NCI-H510A (cell line): ENCODE results near the gene TGM2.

ENCODE experiments used
- DNase-seq: peaks from one replicate; lab custom pipeline; 2025; lab: John Stamatoyannopoulos, UW

The TGM2 gene

DNA sequence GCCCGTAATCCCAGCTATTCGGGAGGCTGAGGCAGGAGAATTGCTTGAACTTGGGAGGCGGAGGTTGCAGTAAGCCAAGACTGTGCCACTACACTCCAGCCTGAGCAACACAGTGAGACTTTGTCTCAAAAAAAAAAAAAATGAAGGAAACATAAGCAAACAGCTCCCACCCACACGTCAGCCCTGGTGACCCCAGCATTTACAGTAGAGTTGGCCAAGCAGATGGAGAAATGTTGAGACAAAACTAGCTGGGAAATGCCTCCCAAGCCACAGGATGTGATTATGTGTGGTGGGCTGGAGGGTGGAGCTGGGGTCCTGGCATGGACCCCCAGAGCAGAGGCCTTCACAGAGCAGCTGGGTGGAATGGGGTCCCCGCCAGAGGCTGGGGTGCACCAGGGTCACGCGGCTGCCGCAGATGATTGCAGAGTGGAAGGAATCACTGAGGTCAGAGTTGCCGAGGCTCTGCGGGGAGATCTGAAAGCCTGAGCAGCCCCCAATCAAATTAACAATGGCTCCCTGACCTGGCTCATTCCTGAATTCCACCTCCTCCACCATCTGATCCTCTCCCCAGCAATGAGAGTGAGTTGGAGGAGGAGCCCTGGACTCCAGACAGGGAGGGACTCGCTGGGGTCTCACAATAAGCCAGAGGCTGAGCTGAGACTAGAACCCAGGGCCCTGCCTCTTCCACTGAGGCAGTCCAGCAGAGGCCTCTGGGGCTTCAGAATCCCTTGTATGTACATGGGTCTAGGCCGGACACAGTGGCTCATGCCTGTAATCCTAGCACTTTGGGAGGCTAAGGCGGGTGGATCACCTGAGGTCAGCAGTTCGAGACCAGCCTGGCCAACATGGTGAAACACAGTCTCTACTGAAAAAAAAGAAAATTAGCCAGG lies 34.7 kb upstream of the TGM2 start:
- DNase-seq = no peak

DNA sequence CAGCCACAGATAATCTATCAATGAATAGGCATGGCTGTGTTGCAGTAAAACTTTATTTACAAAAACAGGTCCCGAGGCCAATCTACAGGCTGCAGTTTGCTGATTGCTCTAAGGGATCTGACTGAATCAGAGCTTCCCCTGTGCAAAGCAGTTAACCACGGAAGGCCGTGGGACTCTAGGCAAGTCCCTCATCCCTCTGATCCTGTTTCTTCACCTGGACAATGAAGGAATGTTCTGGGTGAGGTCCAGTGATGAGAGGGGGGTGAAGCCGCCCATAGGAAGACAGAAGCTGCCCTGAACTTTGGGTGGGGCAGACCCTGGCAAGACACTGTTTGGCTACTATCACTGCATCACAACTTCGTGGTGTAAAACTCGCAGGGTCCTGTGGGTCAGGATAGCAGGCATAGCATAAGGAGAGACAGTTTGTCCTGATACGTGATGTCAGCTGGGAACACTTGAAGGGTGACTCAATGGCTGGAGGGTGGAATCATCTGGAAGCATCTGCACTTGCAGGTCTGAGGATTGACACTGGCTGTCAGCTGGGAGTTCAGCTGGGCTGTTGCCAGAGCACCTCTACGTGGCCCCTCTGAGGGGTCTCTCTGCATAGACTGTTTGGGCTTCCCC lies 33.3 kb upstream of the TGM2 start:
- DNase-seq = no peak

DNA sequence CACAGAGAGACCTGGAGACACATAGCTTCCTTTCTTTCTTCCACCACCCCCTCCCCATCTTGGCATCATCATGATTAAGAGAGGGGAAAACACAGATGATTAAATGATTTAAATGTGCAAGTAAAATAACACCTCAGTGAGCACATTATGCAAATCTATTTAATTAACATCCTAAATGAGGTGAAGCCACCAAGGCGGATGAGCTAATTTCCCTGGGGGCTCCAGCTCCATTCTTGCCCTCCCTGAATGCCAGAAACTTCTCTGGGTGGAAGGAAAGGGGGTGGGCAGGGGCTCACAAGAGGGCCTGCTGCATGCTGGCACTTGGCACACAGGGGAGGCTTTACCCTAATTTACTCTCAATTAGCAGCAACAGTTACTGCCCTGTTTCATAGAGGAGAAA lies 32.5 kb upstream of the TGM2 start:
- no peak for DNase-seq

DNA sequence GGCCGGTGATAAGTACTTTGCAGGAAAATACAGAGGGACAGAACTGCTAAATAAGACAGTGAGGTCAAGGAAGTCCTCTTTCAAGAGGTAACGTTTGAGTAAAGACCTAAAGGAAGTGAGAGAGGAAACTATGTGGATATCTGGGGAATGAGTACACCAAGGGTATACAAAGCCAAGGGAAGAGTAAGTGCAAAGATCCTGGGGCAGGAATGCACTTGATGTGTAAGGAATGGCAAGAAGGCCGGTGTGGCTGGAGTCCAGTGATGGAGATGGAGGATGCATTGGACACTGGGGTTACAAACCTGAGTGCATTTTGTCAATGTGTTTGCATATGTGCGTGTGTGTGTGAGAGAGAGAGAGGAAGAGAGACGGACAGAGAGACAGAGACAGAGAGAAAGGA lies 32.1 kb upstream of the TGM2 start:
- no peak for DNase-seq

DNA sequence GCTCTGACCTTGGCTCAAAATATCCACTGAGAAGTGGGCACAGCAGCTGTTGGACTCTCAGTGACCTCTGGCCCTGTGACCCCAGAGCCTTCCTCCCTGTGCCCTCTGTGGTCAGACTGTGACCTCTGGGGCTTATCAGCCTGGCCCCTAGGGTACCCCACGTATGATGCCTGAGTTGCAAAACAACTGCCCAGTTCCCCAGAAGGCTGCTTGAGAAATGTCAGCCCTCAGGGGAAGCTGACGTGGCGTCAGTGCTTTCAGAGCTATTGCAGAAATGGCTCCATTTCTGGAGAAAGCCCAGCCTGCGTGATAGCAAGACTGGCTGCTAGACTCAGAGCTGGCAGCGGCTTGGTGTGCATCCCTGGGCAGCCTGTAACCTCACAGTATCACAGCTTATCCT lies 31.5 kb upstream of the TGM2 start:
- no peak for DNase-seq

DNA sequence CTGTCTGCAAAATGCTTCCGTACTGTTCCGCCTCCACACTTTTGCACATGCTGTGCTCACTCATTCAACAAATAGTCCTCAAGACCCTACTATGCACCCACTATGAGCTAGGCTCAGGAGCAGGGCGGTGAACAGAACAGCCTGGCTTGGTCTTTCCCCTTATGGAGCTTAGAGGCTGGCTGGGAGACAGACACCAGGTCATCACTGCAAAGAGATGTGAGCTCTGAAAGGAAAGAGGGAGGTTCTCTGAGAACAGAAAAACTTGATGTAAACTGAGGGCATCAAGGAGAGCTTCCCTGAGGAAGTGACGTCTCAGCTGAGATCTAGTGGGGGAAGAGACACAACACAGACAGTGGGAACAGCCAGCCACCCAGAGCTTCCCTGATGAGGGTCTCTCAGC lies 31.0 kb upstream of the TGM2 start:
- DNase-seq = no peak

DNA sequence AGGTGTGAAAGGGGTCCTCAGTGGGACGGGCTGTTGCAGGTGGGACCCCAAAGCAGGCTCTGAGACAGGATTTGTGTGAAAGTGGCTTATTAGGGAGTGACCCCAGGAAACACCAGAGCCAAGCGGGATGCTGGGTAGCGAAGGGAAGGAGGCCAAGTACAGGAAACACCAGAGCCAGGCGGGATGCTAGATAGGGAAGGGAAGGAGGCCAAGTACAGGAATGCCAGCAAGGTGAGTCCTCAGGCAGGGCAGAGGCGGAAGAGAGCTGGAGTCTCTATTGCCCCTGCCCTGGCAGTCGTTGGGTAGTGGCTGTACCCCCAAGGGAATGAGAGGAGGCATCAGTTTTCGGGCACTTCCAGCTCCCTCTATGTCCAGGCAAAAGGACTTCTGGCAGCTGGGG lies 30.5 kb upstream of the TGM2 start:
- no peak for DNase-seq

DNA sequence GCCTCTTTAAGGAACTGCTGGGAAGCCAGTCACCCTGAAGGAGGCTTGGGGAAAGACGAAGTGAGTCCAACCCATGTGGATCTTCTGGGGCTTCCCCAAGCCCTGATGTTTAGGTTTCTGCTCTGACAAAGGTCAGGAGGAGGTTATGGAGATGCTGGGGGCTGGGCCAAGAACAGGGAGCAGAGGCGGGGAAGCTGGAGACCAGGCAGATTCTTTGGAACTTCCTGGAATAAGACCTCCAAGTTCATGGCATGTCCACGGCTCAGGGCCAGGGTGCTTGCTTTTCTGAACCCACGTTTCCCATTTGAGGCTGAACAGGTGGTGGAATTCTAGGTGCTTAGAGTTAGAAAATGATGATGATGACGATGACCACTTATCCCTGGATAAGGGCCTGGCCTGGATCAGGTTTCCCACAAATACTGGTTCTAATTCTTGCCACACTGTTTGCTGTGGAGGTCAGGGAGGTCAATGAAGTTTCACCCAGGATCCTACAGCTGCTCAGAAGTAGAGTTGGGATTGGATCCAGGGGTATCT lies 30.0 kb upstream of the TGM2 start:
- no peak for DNase-seq

DNA sequence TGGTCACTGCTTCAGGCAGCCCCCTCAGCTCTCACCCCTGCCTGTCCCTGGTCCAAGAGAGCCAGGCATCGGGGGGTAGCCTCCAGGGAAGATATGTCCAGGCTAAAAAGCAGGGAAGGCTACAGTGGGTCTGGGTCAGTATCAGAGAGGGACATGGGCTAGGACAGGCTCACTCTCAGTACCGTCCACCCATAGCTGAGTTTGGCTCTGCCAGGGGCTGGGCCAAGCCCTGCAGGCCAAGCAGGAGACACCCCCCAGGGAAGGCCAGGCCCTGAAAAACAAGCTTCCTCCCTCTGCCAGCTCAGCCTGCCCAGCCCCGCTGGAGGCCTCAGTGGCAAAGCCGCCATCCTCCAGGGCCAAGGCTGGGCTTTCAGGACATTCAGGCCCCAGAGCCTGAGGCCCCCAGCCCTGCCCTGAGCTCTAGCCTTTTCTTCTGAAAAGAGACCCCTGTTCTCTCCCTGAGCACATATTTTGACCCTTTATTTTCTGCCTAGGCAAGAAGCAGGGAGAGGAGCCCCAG lies 28.6 kb upstream of the TGM2 start:
- DNase-seq = no peak

DNA sequence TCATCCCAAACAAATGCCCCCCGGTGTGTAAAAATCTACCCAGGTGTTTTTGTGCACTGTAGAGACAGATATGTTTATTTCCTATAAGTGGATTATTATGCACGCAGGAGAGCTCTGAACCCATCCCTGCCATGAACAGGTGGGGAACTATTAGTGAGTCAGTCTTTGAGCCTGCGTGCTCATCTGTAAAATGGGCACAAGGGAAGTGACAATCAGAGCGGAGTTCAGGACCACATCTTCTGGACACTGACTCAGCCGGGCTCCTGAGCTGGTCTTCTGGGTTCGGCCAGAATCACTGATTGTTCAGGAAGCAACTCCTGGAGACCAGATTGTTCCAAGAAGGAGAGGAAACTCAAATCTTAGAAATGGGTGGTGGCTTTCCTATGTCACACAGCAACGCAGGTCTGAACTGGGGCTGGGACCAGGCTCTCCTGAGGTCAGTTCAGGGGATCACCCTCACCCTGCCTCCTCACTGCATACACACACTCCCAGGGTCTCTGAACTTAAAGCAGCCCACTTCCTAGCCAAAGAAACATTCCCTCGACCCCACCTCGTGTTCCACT lies 27.3 kb upstream of the TGM2 start:
- DNase-seq = no peak

DNA sequence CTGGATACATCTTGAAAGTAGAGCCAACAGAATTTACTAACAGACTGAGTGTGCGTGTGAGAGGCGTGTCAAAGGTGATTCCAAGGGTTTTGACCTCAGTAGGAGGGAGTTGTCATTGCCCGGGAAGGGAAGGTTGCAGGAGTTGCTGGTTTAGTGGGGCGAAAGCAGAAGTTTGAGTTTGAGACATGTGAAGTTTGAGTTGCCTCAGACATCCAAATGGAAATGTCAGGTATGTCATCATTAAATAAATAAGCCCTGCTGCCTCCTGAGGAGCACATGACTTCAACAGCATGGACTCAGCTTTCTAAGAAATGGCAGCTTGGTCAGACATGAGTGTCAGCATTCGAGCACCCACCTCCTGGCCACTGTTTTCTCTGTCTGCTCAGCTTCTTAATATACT lies 26.6 kb upstream of the TGM2 start:
- no peak for DNase-seq

DNA sequence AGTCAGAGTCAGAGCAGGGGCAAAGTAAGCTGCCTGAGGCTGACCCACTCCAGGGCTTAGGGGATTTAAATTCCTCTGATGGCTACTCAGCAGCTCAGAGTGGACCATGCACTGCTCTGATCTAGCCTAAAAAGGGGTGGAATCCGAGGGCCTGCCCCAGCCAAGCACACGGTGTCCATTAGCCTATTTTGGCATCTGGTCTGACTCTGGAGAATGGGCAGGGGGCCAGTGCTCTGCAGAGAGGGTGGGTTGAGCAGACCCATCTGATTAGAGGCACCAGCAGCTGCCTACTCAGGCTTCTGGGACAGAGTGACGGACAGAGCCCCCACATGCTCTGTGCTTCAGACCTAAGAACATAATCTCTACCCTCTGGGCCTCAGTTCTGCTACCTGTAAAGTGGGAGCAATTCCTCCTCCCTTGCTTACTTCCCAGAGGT lies 25.9 kb upstream of the TGM2 start:
- DNase-seq = no peak

DNA sequence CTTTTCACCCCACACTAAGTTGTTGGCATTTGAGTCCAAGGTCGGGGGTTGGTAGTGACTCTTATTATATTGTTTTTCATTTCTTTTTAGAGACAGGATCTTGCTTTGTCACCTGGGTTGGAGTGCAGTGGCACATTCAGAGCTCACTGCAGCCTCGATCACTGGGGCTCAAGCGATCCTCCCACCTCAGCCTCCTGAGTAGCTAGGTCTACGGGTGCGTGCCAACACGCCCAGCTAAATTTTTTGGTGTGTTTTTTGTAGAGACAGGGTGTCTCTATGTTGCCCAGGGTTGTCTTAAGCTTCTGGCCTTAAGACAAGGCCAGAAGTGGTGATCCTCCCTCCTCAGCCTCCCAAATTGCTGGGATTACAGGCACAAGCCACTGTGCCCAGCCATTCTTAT lies 25.1 kb upstream of the TGM2 start:
- no peak for DNase-seq

DNA sequence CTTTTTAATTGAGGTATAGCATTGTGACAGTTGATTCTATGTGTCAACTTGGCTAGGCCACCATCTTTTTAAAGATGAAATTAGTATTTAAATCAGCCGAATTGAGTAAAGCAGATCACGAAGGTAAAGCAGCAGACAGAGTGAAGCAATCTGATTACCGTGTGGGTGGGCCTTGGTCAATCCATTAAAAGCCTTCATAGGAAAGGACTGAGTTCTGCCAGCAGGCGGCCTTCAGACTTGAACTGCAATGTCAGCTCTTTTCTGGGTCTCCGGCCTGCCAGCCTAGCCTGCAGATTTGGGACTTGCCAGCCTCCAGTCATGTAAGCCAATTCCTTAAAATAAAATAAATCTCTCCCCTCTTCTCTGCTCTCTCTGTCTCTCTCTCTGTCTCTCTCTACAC lies 22.4 kb upstream of the TGM2 start:
- DNase-seq = no peak

DNA sequence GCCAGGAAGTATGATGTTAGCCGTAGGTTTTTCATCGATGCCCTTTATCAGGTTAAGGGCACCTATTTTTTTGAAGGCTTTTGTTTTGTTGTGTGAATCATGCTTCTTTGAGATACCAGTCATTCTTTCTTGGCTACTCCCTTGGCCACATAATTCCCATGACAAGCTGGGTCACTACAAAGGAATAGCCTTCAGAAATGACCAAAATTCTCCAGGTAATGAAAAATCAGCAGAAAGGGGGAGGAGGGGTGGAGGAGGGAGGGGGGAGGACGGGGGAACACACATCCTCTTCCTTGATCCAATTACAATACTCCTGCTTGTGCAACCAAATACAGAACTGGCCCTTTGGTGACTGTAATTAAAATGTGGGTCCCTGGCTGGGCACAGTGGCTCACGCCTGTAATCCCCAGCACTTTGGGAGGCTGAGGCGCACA lies 21.7 kb upstream of the TGM2 start:
- DNase-seq = no peak

DNA sequence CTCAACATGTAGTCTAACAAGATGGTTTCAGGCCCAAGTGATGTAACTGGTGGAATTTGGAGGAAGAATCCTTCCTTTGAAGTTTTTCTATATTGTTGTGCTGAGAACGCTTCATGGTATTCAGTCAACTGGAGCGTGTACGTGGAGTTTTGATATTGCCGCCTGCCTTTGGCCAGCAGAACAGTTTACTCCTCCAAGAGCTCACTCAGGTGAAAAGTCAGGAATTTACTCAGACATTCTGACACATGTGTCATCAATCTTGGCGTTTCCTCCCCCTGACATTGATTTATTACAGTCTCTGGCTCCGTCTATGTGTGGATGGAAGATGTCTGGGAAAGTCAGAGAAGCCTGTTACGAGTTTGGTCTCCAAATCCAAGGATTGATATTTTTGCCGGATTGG lies 19.0 kb upstream of the TGM2 start:
- DNase-seq = no peak

DNA sequence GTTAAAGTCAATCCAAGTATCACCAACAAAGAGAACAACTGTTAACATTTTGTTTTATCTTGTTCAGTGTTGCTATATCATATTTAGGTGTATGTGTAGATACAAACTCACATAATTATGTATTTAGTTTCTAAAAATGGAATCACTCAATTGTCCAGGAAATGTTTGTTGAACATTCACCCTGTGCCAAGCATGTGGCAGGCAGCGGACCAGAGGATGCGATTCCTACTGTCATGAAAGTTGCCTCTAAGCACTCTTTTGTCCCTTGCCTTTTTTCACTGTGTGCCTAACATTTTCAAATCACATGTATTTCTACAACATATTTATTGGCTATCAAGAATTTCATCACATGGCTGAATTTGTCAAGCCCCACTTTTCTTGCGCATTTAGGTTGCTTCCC lies 16.9 kb upstream of the TGM2 start:
- no peak for DNase-seq

DNA sequence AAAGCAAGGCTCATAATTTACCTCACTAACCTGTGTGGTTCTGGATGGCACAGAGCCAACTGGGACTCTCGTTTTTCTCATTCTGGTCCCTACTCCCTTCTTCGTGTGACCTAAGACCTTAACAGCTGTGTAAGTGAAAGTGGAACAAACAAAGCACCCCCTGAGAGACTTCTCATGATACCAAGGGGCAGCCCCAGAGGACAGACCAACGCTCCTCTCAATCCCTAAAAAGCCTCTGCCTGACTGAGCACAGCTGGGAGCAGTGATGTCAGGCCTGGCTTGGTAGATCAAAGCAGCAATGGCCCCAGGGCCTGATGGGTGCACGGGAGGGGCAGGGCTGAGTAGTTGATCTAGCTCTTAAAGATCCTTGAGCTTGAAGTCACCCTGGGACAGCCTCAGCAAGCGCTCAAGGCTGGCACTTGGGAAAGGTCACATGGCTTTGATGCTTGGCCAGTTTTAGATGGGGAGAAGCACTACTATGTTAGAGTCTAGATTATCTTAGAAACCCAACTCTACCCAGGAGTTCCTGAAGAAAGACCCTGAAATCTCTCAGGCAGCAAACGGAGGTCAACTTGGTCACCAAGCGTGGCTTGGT lies 16.2 kb upstream of the TGM2 start:
- peak; percentile 29 for DNase-seq

DNA sequence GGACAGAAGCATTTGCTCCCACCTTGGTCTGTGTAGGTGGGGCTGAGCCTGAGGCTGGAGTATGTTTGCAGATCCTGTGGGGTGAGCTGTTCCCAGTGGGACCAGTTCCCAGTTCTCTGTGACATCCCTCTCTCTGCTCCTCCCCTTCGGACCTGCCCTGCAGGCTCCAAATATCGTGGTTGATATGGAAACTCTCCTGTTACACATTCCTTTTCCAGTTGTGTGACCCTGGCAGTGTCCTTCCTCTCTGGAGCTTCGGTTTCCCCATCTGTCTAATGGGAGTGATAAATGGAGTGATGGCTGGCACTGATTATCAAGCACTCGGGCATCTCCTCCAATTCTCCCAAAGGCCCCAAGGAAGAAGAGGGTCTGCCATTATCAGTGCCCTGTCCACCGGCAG lies 15.7 kb upstream of the TGM2 start:
- no peak for DNase-seq

DNA sequence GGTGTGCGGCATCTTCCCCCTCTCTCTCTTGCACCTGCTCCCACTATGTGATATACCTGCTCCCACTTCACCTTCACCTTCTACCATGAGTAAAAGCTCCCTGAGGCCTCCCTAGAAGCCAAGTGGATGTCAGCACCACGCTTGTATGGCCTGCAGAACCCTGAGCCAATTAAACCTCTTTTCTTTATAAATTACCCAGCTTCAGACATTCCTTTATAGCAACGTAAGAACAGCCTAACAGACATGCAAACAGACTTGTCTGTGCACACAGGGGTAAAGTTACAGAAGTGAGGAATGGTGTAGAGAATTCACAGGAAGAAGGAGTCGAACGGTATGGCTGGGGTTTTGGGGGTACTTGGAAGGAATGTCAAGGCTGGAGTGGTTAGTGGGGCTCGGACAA lies 14.8 kb upstream of the TGM2 start:
- DNase-seq = no peak

DNA sequence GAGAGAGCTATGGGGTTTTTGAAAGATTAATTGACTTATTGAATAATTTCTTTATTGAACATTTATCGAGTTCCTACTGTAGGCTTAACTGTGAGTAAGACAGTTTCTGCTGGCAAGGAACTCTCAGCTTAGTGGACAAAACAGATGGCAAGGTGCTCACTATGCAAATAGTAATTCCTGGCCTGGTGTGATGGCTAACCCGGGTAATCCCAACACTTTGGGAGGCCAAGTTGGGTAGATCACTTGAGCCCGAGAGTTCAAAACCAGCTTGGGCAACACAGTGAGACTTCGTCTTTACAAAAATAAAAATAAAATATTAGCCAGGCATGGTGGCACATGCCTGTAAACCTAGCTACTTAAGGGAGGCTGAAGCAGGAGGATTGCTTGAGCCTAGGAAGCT lies 13.5 kb upstream of the TGM2 start:
- DNase-seq = no peak

DNA sequence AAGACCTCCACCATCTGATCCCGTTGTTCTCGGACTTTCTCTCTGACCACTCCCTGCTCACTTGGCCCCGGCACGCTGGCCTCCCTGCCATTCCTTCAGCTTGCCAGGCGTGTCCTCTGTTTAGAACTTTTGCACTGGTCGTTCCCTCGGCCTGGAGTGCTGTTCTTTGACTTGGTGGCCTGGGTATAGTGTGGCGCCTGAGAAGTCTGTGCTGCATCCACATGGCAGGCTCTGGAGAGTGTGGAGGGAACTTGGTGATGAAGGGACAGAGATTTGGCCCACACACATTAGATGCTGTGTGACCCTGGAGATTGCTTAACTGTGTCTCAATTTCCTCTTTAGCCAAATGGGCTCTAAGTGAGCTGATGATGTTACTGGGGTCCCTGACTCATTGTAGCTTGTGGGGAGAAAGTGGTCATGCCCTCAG lies 13.0 kb upstream of the TGM2 start:
- no peak for DNase-seq

DNA sequence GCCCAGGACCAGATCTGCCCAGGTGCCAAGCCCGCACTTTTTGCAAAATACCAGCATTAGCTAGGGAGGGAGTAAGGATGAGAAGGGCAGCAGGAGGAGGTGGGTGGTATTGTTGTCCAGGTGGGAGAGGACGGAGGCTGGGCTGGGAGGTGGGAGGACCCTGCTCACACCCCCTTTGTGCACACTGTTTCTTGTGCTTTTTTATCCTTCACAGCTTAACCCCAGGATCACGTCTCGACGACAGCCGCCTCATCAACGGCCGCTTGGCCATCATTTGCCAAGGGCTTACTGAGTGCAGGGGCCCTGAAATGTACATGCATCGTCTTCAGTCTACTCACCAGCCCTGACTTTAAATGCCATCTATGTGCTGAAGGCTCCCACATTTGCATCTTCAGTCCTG lies 12.1 kb upstream of the TGM2 start:
- no peak for DNase-seq
